Adrenal gland (tissue), 19 donors: ENCODE measurements around the gene NKAIN2. TPM values are rescaled to one million over a fixed set of nuclear protein-coding genes. Genes with fewer than 3 reads are reported as not detected.

Source experiments
- DNase-seq, 7 donors: peaks; one replicate each; pipeline ENCODE4 v3.0.0-alpha.2; 2019 to 2020
- H3K27ac ChIP-seq, 5 donors: fragments of 200-600 bp; sonication (generic) in 4 of 5; 1 replicate in 3 of 5; 2 replicates in 2 of 5; pipeline versions ENCODE4 v1.5.1 to v1.8.0; 2016 to 2020; ENCODE audit warnings: mild to moderate bottlenecking in 1 of 5
- H3K27me3 ChIP-seq: fragments of 200-600 bp; 2 replicates; pipeline ENCODE4 v1.8.0; 2021
- H3K36me3 ChIP-seq, 2 donors: fragments of 200-600 bp; replicated peaks in 1 of 2; 1 replicate in 1 of 2; 2 replicates in 1 of 2; pipeline versions ENCODE4 v1.5.1 to v1.8.0; 2018 to 2022
- H3K4me1 ChIP-seq, 2 donors: fragments of 200-600 bp; replicated peaks in 1 of 2; 1 replicate in 1 of 2; 2 replicates in 1 of 2; pipeline versions ENCODE4 v1.5.1 to v1.8.0; 2018 to 2021
- H3K4me3 ChIP-seq, 4 donors: fragments of 200-600 bp; sonication (generic) in 3 of 4; one replicate each; pipeline ENCODE4 v1.5.1; 2016 to 2018
- H3K9me3 ChIP-seq, 3 donors: fragments of 200-600 bp; sonication (generic) in 1 of 3; replicated peaks in 1 of 3; 1 replicate in 2 of 3; 2 replicates in 1 of 3; pipeline versions ENCODE4 v1.5.1 to v1.8.0; 2016 to 2021
- CTCF ChIP-seq, 6 experiments: fragments of 450-650 bp in 4 of 6; fragments of 200-600 bp in 2 of 6; sonication (generic) in 1 of 6; IDR thresholded peaks; 1 replicate in 5 of 6; 2 replicates in 1 of 6; pipeline versions ENCODE4 v1.5.1 to v1.8.0; 2016 to 2021; ENCODE audit warnings: antibody characterized with exemption in 6 of 6, mild to moderate bottlenecking in 2 of 6, moderate library complexity in 1 of 6
- POLR2A ChIP-seq, 2 donors: fragments of 450-650 bp; IDR thresholded peaks; one replicate each; pipeline ENCODE4 v1.6.1; 2017; ENCODE audit warnings: antibody characterized with exemption in 2 of 2, mild to moderate bottlenecking in 2 of 2, moderate library complexity in 1 of 2
- WGBS, 4 donors: extraction: QIAGEN DNeasy Blood & Tissue Kit in 2 of 4; methylation state at CpG; one replicate each; pipeline versions ENCODE4 v1.1.5 to v1.1.7; 2013 to 2017; 5-methylcytosine and 5-hydroxymethylcytosine counted together
- intact Hi-C, 2 donors: fragments of 100-400 bp; cut with DNase I; formaldehyde crosslinking; loops; one replicate each; pipeline versions ENCODE4 v1.14.1 to v1.15.0; 2022 to 2023
- long read RNA-seq, 10 donors: library from polyadenylated mRNA in 3 of 10; unstranded in 2 of 10; stranded (forward) in 1 of 10; transcript quantifications; one replicate each; pipeline ENCODE4 v2.0.0 and lab custom pipeline, GENCODE V29; 2021 to 2026
- polyA plus RNA-seq, 3 donors: library from polyadenylated mRNA; stranded (reverse); fragments of 200-250 nt in 2 of 3; fragments of 350-450 nt in 1 of 3; fragmentation: Illumina TruSeq in 1 of 3; extraction: RNeasy Lipid Tissue Mini Kit (QIAGEN cat#74804) in 1 of 3; gene quantifications; one replicate each; pipeline ENCODE4 v1.2.3, GENCODE V29; 2013 to 2014
- total RNA-seq, 9 donors: library from RNA; depleted of rRNA in 4 of 9; stranded (reverse); fragments of >200 nt in 4 of 9; fragments of 120-200 nt in 1 of 9; fragmentation: NEBNext Ultra II Directional in 1 of 9; extraction: Animal tissue kit (Norgen Biotek cat#: 25700) in 1 of 9; gene quantifications; one replicate each; pipeline versions ENCODE4 v1.1.0 to v1.2.4, GENCODE V29; 2013 to 2023
- donor health status: healthy with polysubstance abuse.
- donor health status: Bipolar disorder and iron deficiency.
- donor health status: DM: yes; HTN: yes; CAD: no.
- donor health status: DM: no; HTN: no; CAD: no.
- donor health status: DM: no; HTN: no; CAD: no.
- donor health status: DM: yes; HTN: yes; CAD: no.

NKAIN2 gene
- total RNA-seq (under 1 TPM in 6 of 9 donors, not detected in 3; under 0.01 to 0.61 (median 0.21) TPM), polyA plus RNA-seq (under 1 TPM; 0.24 to 0.32 (median 0.29) TPM)
- long read RNA-seq, donor 1 = 0 reads
- long read RNA-seq, donor 2 = 0 reads
- long read RNA-seq, donor 3 = 0 reads
- long read RNA-seq, donor 4 = 0 reads
- long read RNA-seq, donor 5 = 0 reads
- long read RNA-seq, donor 6 = 0 reads
- long read RNA-seq, donor 7 = 0 reads
- long read RNA-seq, donor 8 = 0 reads
- long read RNA-seq, donor 9 = 0 reads
- long read RNA-seq, donor 10 = 0 reads

- no peak within 1 kb of the TSS for H3K27ac ChIP-seq
- intact Hi-C loops = no loop called here
- WGBS, 4 donors = 1% methylated on average over 59 to 84 of the region's 84 CpGs; no CpG with 5 or more reads in 2 of the 4 donors
- no peaks in the 10 kb centered on the region for H3K9me3 ChIP-seq
- H3K4me1 ChIP-seq = peaks cover 8 to 11% of the 10 kb centered on the region in 2 donors
- DNase-seq = no peak
- H3K4me3 ChIP-seq = peak within 1 kb of the TSS in 1 of 4 donors; percentile 60
- no peak for TF ChIP-seq POLR2A (IDR thresholded peaks at IDR 0.05)
- peaks cover 31% of the 10 kb centered on the region for H3K27me3 ChIP-seq
- no peaks in the 10 kb centered on the region for H3K36me3 ChIP-seq
These were observed at the start of gene NKAIN2 for GRCh38 chr6:123803504-123804013. Gene NKAIN2 (plus strand): TSS chr6:123803865.

- H3K9me3 ChIP-seq = peaks cover 0 to 5% (median 0%) of the 10 kb centered on the region in 3 donors
- no peaks in the 10 kb centered on the region for H3K4me1 ChIP-seq
- no peak overlapping the region for H3K4me3 ChIP-seq
- intact Hi-C loops = no loop called here
- H3K36me3 ChIP-seq = no peaks in the 10 kb centered on the region
- TF ChIP-seq CTCF (IDR thresholded peaks at IDR 0.05) = no peak
- WGBS, 4 donors = 85 to 100% (median 87%) methylated on average over 1 of the region's 1 CpG
- H3K27ac ChIP-seq = no peak overlapping the region
- no peak for DNase-seq
- H3K27me3 ChIP-seq = no peaks in the 10 kb centered on the region
These were observed 44.2 kb upstream of the NKAIN2 start for GRCh38 chr6:123759472-123759871.

GRCh38 chr6:123763904-123764303 lies 39.8 kb upstream of the NKAIN2 start:
- TF ChIP-seq CTCF (IDR thresholded peaks at IDR 0.05) (no peak), POLR2A (IDR thresholded peaks at IDR 0.05) (no peak)
- 70 to 92% (median 72%) methylated on average over 1 of the region's 1 CpG for WGBS, 4 donors
- no peak for DNase-seq

GRCh38 chr6:123764722-123765121 lies 38.9 kb upstream of the NKAIN2 start:
- Histone ChIP-seq H3K36me3 (no peaks in the 10 kb centered on the region), H3K4me3 (no peak overlapping the region), H3K4me1 (no peaks in the 10 kb centered on the region), H3K9me3 (no peaks in the 10 kb centered on the region), H3K27me3 (no peaks in the 10 kb centered on the region), H3K27ac (no peak overlapping the region)
- intact Hi-C loops = no loop called here
- 62 to 78% (median 73%) methylated on average over 2 of the region's 2 CpGs for WGBS, 4 donors
- TF ChIP-seq POLR2A (IDR thresholded peaks at IDR 0.05) (no peak), CTCF (IDR thresholded peaks at IDR 0.05) (no peak)
- DNase-seq = no peak

More at GRCh38 chr6:123763904-123764303, 39.8 kb upstream of the NKAIN2 start:
- no peaks in the 10 kb centered on the region for H3K27me3 ChIP-seq
- intact Hi-C loops = no loop called here
- H3K27ac ChIP-seq = no peak overlapping the region
- H3K4me3 ChIP-seq = no peak overlapping the region
- no peaks in the 10 kb centered on the region for H3K4me1 ChIP-seq
- no peaks in the 10 kb centered on the region for H3K9me3 ChIP-seq
- no peaks in the 10 kb centered on the region for H3K36me3 ChIP-seq

- intact Hi-C loops = no loop called here
- no peaks in the 10 kb centered on the region for H3K27me3 ChIP-seq
- 72 to 81% (median 77%) methylated on average over 2 of the region's 2 CpGs for WGBS, 4 donors
These were observed 34.7 kb upstream of the NKAIN2 start for GRCh38 chr6:123768921-123769320.

More at GRCh38 chr6:123768921-123769320, 34.7 kb upstream of the NKAIN2 start:
- TF ChIP-seq POLR2A (IDR thresholded peaks at IDR 0.05) (no peak), CTCF (IDR thresholded peaks at IDR 0.05) (no peak)
- H3K9me3 ChIP-seq = no peaks in the 10 kb centered on the region
- H3K4me3 ChIP-seq = no peak overlapping the region
- H3K4me1 ChIP-seq = peaks cover 0 to 4% of the 10 kb centered on the region in 2 donors
- no peak overlapping the region for H3K27ac ChIP-seq
- no peak for DNase-seq
- H3K36me3 ChIP-seq = no peaks in the 10 kb centered on the region
